Mucosa of rectum (tissue), 2 donors: ENCODE results near the gene DIO3.

Experiments used
- H3K27ac ChIP-seq, 2 donors: one replicate each; pipeline ENCODE4 v1.7.0; 2013; ENCODE audit warnings: inconsistent platforms in 2 of 2, low read depth in 2 of 2, low read length in 2 of 2
- H3K27me3 ChIP-seq, 2 donors: one replicate each; pipeline ENCODE4 v1.7.0; 2013; ENCODE audit warnings: low read length in 2 of 2; ENCODE audit not compliant: control insufficient read depth in 2 of 2, insufficient read depth in 2 of 2
- H3K36me3 ChIP-seq, 2 donors: one replicate each; pipeline ENCODE4 v1.7.0; 2013; ENCODE audit warnings: low read length in 2 of 2; ENCODE audit not compliant: control insufficient read depth in 2 of 2, insufficient read depth in 2 of 2
- H3K4me1 ChIP-seq, 2 donors: one replicate each; pipeline ENCODE4 v1.7.0; 2013; ENCODE audit warnings: low read length in 2 of 2, mild to moderate bottlenecking in 1 of 2; ENCODE audit not compliant: control insufficient read depth in 2 of 2, insufficient read depth in 2 of 2
- H3K4me3 ChIP-seq, 2 donors: one replicate each; pipeline ENCODE4 v1.7.0; 2013; ENCODE audit warnings: low read length in 2 of 2
- H3K9ac ChIP-seq, 2 donors: one replicate each; pipeline ENCODE4 v1.7.0; 2013; ENCODE audit warnings: low read length in 2 of 2, low read depth in 1 of 2, mild to moderate bottlenecking in 1 of 2
- H3K9me3 ChIP-seq, 2 donors: one replicate each; pipeline ENCODE4 v1.7.0; 2013; ENCODE audit warnings: low read length in 2 of 2; ENCODE audit not compliant: control insufficient read depth in 2 of 2
- donor health status: healthy.
- donor health status: Normal muscosa, but diverticular disease.

Gene DIO3

DNA sequence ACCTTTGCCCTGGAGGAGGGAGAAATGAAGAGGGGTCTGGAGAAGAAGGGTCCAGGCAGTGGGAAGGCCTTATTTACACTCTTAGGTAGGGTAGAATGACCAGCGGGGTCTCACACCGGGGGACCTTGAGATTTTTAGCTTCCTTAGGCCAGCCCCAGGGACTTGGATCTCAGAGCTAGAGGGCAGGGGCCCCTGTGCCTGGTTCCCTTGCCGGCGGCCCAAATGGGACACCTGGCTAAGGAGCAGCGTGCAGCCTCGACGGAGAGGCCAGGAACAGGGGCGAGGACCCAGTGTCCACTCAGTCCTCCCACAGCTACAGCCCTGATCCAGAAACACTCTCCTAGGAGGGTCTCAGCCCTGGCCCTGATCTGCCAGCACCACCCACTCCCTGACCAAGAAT lies 41.8 kb downstream of the DIO3 start:
- H3K27ac ChIP-seq = no peak overlapping the region
- H3K9ac ChIP-seq = no peak overlapping the region
- H3K4me3 ChIP-seq = no peak overlapping the region
- H3K9me3 ChIP-seq = no peaks in the 10 kb centered on the region
- H3K36me3 ChIP-seq = no peaks in the 10 kb centered on the region
- no peaks in the 10 kb centered on the region for H3K27me3 ChIP-seq
- no peaks in the 10 kb centered on the region for H3K4me1 ChIP-seq

DNA sequence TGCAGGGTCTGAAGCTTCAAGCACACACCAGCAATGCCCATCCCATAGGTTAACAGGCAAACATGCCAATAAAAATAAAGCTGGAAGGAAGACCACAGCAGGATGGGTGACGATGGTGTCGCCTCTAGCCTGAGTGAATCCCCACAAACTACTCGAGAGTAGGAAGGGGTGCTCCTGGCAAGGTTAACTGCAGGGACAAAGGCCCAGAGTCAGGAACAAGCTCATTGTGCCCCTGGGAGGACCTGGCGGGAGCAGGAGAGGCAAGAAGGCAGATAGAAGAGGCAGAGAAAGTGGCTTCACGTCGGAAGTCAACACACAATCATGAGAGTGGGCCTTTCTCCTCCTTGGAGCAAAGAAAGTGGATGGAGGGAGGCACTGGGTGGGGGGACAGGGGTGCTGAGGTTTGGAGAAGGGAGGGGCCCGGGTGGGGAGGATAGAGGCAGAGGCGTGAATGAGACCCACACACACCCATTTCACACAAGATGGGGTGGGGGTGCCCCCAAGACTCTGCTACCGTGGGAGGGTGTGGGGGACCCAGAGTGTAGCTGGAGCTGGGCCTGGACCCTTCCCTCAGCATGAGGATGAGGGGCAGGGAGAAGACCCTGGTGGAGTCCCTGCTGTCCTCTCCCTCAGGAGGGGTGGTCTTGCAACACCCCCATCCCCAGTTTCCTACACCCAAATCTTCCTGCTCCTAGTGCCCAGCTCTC lies 43.1 kb downstream of the DIO3 start:
- H3K9me3 ChIP-seq = no peaks in the 10 kb centered on the region

DNA sequence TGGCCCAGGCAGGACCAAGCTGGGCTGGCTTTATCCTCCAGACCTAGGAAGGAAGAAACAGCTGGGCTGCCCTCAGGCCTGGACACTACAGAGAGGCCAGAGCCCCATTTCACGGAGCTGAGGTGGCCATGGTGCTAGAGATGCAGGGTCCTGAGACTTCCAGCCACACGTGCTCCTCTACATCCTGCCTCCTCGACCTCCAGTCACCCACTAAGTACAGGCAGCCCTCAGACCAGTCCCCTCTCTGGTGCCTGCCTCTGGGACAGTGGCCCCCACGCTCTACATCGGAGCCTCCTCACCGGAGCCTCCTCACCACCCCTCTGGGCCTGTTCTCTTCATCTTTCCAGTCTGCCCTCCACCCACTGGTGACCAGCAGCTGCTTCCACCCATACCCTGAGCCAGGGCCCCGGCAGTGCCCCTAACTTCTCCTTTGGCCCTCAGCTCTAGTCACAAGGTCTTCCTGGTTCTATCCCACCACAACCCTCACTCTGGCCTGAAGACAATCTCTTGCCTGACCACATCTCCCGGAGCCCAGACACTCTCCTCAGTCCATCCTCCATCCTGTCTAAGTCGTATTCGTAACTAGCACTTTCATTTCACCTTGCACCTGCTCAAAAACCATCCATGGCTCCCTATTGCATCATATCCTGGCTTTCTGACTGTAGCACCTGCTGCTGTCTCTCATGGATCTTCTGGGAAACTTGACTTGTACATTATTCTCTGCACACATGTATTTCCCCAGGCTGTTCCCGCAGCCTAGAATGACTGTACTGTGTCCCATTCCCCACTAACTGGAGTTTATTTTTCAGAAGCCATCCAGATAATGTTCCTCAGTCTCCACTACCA lies 43.9 kb downstream of the DIO3 start:
- Histone ChIP-seq H3K9me3 (no peaks in the 10 kb centered on the region), H3K27me3 (peaks cover 3 to 4% of the 10 kb centered on the region in 2 donors), H3K4me1 (no peaks in the 10 kb centered on the region), H3K27ac (no peak overlapping the region), H3K4me3 (no peak overlapping the region), H3K36me3 (no peaks in the 10 kb centered on the region), H3K9ac (no peak overlapping the region)

More for the DNA sequence above, 43.1 kb downstream of the DIO3 start:
- Histone ChIP-seq H3K36me3 (no peaks in the 10 kb centered on the region), H3K27me3 (peaks cover 3 to 4% of the 10 kb centered on the region in 2 donors), H3K4me3 (no peak overlapping the region), H3K9ac (no peak overlapping the region), H3K4me1 (no peaks in the 10 kb centered on the region), H3K27ac (no peak overlapping the region)

DNA sequence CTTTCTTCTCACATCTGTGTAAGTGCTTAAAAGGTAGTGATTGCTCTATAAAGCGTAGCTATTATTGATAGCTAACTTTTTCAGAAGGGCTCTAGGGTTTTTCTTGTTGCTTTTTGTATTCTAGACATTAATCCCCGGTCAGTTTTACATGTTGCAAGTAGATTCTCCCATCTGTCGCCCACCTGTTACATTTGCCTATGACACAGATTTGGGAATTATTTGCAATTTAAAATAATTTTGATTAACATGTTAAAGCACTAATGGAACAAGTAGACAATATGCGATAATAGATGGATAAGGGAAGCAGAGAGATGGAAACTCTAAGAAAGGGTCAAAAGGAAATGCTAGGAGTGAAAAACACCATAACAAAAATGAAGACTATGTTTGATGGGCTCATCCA lies 44.5 kb downstream of the DIO3 start:
- Histone ChIP-seq H3K27me3 (peaks cover 3 to 4% of the 10 kb centered on the region in 2 donors), H3K4me3 (no peak overlapping the region), H3K27ac (no peak overlapping the region), H3K4me1 (no peaks in the 10 kb centered on the region), H3K9me3 (no peaks in the 10 kb centered on the region), H3K9ac (no peak overlapping the region), H3K36me3 (no peaks in the 10 kb centered on the region)
